ENCODE data around the gene MTURN.

MTURN gene

DNA sequence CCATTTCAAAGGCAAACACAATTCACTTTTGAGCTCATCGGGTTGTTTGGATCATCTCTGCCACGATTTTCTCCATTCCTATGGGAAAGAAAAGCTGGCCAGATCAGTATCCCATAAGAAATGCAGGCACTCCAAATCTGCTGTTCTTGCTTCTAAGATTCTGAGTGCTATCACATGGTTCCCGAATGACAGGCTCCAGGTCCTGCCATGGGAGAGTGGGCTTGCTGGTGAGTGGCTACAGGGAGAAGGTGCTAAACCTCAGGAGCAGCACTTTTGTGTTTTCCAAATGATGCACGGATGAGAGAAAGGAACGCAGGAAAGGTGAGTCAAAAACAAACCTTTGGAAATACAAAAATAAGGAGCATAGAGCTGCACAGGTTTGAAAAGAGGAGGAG, 32.1 kb downstream of the MTURN start:
- no peaks in the 10 kb centered on the region for H3K27me3 ChIP-seq (ENCODE audit: control insufficient read depth, insufficient read depth, low read length)
- no peaks in the 10 kb centered on the region for H3K36me3 ChIP-seq (ENCODE audit: control insufficient read depth, insufficient read depth, low read length)
- no peaks in the 10 kb centered on the region for H3K4me1 ChIP-seq (ENCODE audit: control insufficient read depth, insufficient read depth, low read length)
- H3K4me3 ChIP-seq (ENCODE audit: low read length), result no peak overlapping the region
- H3K9ac ChIP-seq (ENCODE audit: low read length), result no peak overlapping the region
- no peak overlapping the region for H3K27ac ChIP-seq (ENCODE audit: low read depth, low read length)

GRCh38 chr7:30167901-30168300, 33.1 kb downstream of the MTURN start:
- H3K9ac ChIP-seq (ENCODE audit: low read length), result no peak overlapping the region
- H3K4me3 ChIP-seq (ENCODE audit: low read length), result no peak overlapping the region
- no peak overlapping the region for H3K27ac ChIP-seq (ENCODE audit: low read depth, low read length)
- no peaks in the 10 kb centered on the region for H3K27me3 ChIP-seq (ENCODE audit: control insufficient read depth, insufficient read depth, low read length)
- peaks cover 7% of the 10 kb centered on the region for H3K4me1 ChIP-seq (ENCODE audit: control insufficient read depth, insufficient read depth, low read length)
- no peaks in the 10 kb centered on the region for H3K36me3 ChIP-seq (ENCODE audit: control insufficient read depth, insufficient read depth, low read length)

- Histone ChIP-seq H3K4me1 (ENCODE audit: control insufficient read depth, insufficient read depth, low read length) (peaks cover 16% of the 10 kb centered on the region), H3K9ac (ENCODE audit: low read length) (no peak overlapping the region), H3K27ac (ENCODE audit: low read depth, low read length) (no peak overlapping the region), H3K36me3 (ENCODE audit: control insufficient read depth, insufficient read depth, low read length) (no peaks in the 10 kb centered on the region), H3K4me3 (ENCODE audit: low read length) (no peak overlapping the region), H3K27me3 (ENCODE audit: control insufficient read depth, insufficient read depth, low read length) (no peaks in the 10 kb centered on the region)
Measured at GRCh38 chr7:30168835-30169573, 34.2 kb downstream of the MTURN start.

GRCh38 chr7:30169579-30169978, 34.8 kb downstream of the MTURN start:
- H3K36me3 ChIP-seq (ENCODE audit: control insufficient read depth, insufficient read depth, low read length), result no peaks in the 10 kb centered on the region
- peaks cover 16% of the 10 kb centered on the region for H3K4me1 ChIP-seq (ENCODE audit: control insufficient read depth, insufficient read depth, low read length)
- H3K9ac ChIP-seq (ENCODE audit: low read length), result no peak overlapping the region
- no peaks in the 10 kb centered on the region for H3K27me3 ChIP-seq (ENCODE audit: control insufficient read depth, insufficient read depth, low read length)
- no peak overlapping the region for H3K27ac ChIP-seq (ENCODE audit: low read depth, low read length)
- no peak overlapping the region for H3K4me3 ChIP-seq (ENCODE audit: low read length)

GRCh38 chr7:30170476-30171205, 35.9 kb downstream of the MTURN start:
- H3K36me3 ChIP-seq (ENCODE audit: control insufficient read depth, insufficient read depth, low read length), result no peaks in the 10 kb centered on the region
- no peak overlapping the region for H3K4me3 ChIP-seq (ENCODE audit: low read length)
- no peak overlapping the region for H3K27ac ChIP-seq (ENCODE audit: low read depth, low read length)
- no peaks in the 10 kb centered on the region for H3K27me3 ChIP-seq (ENCODE audit: control insufficient read depth, insufficient read depth, low read length)
- H3K4me1 ChIP-seq (ENCODE audit: control insufficient read depth, insufficient read depth, low read length), result peaks cover 16% of the 10 kb centered on the region
- no peak overlapping the region for H3K9ac ChIP-seq (ENCODE audit: low read length)

DNA sequence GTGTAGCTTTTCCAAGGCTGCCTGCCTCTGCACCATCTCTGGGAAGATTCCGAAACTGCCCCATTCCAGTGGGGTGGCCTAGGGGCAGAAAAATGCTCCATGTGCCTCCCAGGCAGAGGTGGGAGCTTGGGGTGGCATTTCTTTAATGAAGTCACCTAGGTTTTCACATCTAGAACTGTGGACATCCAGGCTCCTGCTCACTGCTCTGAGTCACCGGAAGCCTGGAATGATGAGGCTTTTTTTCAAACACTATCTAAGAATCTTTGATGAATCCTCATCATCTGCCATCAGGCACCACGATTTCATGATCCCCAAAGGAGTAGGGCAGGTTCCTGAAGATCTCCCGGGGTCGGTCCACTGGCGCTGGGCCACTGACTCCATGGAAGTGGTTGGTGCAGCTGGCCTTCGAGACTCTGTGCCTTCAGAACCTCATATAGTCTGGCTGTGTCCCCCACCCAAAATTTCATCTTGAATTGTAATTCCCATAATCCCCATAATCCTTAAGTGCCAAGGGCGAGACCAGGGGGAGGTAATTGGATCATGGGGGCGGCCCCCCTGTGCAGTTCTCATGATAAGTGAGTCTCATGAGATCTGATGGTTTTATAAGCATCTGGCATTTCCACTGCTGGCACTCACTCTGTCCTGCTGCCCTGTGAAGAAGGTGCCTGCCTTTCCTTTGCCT, 37.1 kb downstream of the MTURN start:
- peaks cover 16% of the 10 kb centered on the region for H3K4me1 ChIP-seq (ENCODE audit: control insufficient read depth, insufficient read depth, low read length)
- no peak overlapping the region for H3K9ac ChIP-seq (ENCODE audit: low read length)
- H3K36me3 ChIP-seq (ENCODE audit: control insufficient read depth, insufficient read depth, low read length), result no peaks in the 10 kb centered on the region
- no peak overlapping the region for H3K27ac ChIP-seq (ENCODE audit: low read depth, low read length)
- H3K27me3 ChIP-seq (ENCODE audit: control insufficient read depth, insufficient read depth, low read length), result no peaks in the 10 kb centered on the region
- H3K4me3 ChIP-seq (ENCODE audit: low read length), result no peak overlapping the region

DNA sequence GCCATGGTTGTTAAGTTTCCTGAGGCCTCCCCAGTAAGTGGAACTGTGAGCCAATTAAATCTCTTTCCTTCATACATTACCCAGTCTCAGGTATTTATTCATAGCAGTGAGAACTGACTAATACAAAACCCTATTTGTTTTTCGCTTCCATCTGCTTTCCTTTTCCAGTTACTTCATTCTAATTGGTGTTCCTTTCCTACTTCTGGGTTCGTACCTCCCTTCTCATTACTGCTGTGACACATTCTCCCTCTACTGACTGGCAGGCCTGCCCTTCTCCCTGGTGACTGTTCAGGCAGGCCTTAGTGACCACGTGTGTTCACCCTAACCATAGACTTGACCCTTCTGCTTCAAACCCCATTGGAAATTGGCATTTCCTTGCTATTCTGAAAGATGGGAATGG, 37.7 kb downstream of the MTURN start:
- no peak overlapping the region for H3K9ac ChIP-seq (ENCODE audit: low read length)
- H3K4me3 ChIP-seq (ENCODE audit: low read length), result no peak overlapping the region
- H3K36me3 ChIP-seq (ENCODE audit: control insufficient read depth, insufficient read depth, low read length), result no peaks in the 10 kb centered on the region
- peak overlapping the region; percentile 69 for H3K27ac ChIP-seq (ENCODE audit: low read depth, low read length)
- H3K27me3 ChIP-seq (ENCODE audit: control insufficient read depth, insufficient read depth, low read length), result no peaks in the 10 kb centered on the region
- peaks cover 16% of the 10 kb centered on the region for H3K4me1 ChIP-seq (ENCODE audit: control insufficient read depth, insufficient read depth, low read length)

DNA sequence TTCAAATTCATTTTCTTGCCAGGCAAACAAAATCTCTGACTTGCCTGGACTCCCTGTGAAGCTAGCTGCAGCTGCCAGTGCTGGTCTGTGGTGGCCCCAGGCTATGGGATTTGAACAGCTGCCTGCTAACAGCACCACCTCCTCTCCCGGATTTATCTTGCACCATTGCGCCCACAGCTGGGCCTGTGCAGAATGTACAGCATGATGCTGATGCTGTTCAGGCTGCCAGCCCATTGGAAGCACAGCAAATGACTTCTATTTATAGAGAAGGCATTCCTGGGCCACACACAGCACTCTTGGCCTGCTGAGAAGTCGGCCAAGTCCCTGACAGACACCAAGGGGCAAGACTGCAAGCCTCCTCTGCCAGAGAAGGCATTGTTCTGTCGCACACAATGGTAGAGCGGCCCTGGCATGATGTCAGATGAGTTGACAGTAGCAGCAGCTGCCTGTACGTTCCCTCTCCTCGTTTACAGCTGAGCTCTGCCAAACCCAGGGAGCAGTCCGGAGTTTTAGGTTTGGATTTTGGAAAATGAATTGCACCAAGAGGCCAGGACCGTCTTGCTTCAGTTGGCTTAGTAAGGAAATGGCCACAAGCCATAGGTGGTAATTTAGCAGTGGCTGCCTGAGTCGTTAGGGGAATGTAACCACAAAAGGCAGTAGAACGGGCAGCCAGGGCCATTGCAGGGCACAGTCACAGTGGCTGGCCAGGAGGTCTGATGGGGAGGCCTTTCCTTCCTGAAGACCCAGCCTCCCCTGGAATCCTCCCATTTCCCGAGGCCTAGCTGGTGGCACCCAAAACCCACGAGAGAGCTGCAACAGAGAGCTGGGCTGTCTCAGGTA, 38.5 kb downstream of the MTURN start:
- Histone ChIP-seq H3K4me1 (ENCODE audit: control insufficient read depth, insufficient read depth, low read length) (peaks cover 16% of the 10 kb centered on the region), H3K27ac (ENCODE audit: low read depth, low read length) (peak overlapping the region; percentile 69), H3K9ac (ENCODE audit: low read length) (no peak overlapping the region), H3K4me3 (ENCODE audit: low read length) (no peak overlapping the region), H3K27me3 (ENCODE audit: control insufficient read depth, insufficient read depth, low read length) (no peaks in the 10 kb centered on the region), H3K36me3 (ENCODE audit: control insufficient read depth, insufficient read depth, low read length) (no peaks in the 10 kb centered on the region)

GRCh38 chr7:30175180-30175579, 40.4 kb downstream of the MTURN start:
- H3K27me3 ChIP-seq (ENCODE audit: control insufficient read depth, insufficient read depth, low read length), result no peaks in the 10 kb centered on the region
- no peak overlapping the region for H3K4me3 ChIP-seq (ENCODE audit: low read length)
- peaks cover 18% of the 10 kb centered on the region for H3K4me1 ChIP-seq (ENCODE audit: control insufficient read depth, insufficient read depth, low read length)
- H3K9ac ChIP-seq (ENCODE audit: low read length), result no peak overlapping the region
- H3K27ac ChIP-seq (ENCODE audit: low read depth, low read length), result no peak overlapping the region
- H3K36me3 ChIP-seq (ENCODE audit: control insufficient read depth, insufficient read depth, low read length), result no peaks in the 10 kb centered on the region

GRCh38 chr7:30175636-30176147, 40.9 kb downstream of the MTURN start:
- no peak overlapping the region for H3K27ac ChIP-seq (ENCODE audit: low read depth, low read length)
- peaks cover 18% of the 10 kb centered on the region for H3K4me1 ChIP-seq (ENCODE audit: control insufficient read depth, insufficient read depth, low read length)
- no peak overlapping the region for H3K9ac ChIP-seq (ENCODE audit: low read length)
- H3K36me3 ChIP-seq (ENCODE audit: control insufficient read depth, insufficient read depth, low read length), result no peaks in the 10 kb centered on the region
- H3K4me3 ChIP-seq (ENCODE audit: low read length), result no peak overlapping the region
- H3K27me3 ChIP-seq (ENCODE audit: control insufficient read depth, insufficient read depth, low read length), result no peaks in the 10 kb centered on the region

DNA sequence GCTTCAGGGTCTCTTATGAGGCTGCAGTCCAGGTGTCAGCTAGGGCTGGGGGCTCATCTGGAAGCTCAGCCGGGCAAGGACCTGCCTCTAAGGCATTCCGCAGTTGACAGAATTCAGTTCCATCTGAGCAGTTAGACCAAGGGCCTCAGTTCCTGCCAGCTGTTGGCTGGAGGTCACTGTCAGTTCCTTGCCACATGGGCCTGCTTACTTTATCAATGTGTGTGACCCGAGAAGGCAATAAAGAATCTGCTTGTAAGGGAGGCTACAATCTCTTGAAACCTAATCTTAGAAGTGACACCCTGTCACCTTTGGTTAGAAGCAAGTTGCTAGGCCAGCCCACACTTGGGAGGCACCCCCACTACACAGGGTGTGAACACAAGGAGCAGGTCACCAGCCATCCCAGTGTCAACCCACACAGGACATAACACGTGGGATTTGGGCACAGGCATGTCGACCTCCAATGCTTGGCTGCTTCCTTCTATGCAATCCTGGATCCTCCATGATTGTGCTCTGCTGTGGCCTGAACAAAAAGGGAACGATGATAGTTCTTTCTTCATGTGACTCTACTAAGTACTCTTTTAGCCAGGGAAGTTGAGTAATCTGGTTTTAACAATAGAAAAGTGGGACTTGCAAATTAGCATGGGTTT, 41.8 kb downstream of the MTURN start:
- Histone ChIP-seq H3K4me1 (ENCODE audit: control insufficient read depth, insufficient read depth, low read length) (peaks cover 18% of the 10 kb centered on the region), H3K36me3 (ENCODE audit: control insufficient read depth, insufficient read depth, low read length) (no peaks in the 10 kb centered on the region), H3K9ac (ENCODE audit: low read length) (no peak overlapping the region), H3K4me3 (ENCODE audit: low read length) (no peak overlapping the region), H3K27ac (ENCODE audit: low read depth, low read length) (no peak overlapping the region), H3K27me3 (ENCODE audit: control insufficient read depth, insufficient read depth, low read length) (no peaks in the 10 kb centered on the region)
